Activated effector memory CD4-positive, alpha-beta T cell treated with Interleukin-2 at 50 U/mL for 16 hours (primary cell): Measurements from ENCODE around the gene GAGE12C.
"Not testable (repeated sequence)": the region's sequence is repeated elsewhere in the genome, so short reads cannot be mapped to it uniquely, and the experiment has no call there.

Source experiments
- DNase-seq: peaks from one replicate; pipeline ENCODE4 v3.0.0-alpha.2; 2020

GAGE12C gene, protein sequence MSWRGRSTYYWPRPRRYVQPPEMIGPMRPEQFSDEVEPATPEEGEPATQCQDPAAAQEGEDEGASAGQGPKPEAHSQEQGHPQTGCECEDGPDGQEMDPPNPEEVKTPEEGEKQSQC

DNA sequence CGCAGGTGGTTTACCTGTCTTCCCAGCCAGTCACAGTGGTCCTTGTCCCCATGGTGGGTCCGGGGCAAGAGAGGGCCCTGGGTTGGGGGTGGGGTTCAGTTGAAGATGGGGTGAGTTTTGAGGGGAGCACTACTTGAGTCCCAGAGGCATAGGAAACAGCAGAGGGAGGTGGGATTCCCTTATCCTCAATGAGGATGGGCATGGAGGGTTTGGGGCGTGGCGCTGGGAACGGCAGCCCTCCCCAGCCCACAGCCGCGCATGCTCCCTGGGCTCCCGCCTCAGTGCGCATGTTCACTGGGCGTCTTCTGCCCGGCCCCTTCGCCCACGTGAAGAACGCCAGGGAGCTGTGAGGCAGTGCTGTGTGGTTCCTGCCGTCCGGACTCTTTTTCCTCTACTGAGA lies at the start of gene GAGE12C:
Gene GAGE12C, plus strand, starts transcription at position 301 of the 400 bp plus-strand sequence. CDS start 1,155 bp downstream, outside the sequence.
- not testable (repeated sequence) for DNase-seq

DNA sequence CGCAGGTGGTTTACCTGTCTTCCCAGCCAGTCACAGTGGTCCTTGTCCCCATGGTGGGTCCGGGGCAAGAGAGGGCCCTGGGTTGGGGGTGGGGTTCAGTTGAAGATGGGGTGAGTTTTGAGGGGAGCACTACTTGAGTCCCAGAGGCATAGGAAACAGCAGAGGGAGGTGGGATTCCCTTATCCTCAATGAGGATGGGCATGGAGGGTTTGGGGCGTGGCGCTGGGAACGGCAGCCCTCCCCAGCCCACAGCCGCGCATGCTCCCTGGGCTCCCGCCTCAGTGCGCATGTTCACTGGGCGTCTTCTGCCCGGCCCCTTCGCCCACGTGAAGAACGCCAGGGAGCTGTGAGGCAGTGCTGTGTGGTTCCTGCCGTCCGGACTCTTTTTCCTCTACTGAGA lies 9.5 kb downstream of the GAGE12C start, which contains the start of gene GAGE12D:
Gene GAGE12D, plus strand, starts transcription at position 301 of the 400 bp plus-strand sequence. CDS start 1,155 bp downstream, outside the sequence.
- not testable (repeated sequence) for DNase-seq

GRCh38 chrX:49550989-49551388 lies 19.0 kb downstream of the GAGE12C start, which contains the start of gene GAGE12E:
TSS of gene GAGE12E (plus strand) at chrX:49551289. CDS start at chrX:49552444, 1,155 bp downstream.
- not testable (repeated sequence) for DNase-seq

GRCh38 chrX:49560542-49560941 lies 28.6 kb downstream of the GAGE12C start, which contains the start of gene GAGE12F:
TSS of gene GAGE12F (plus strand) at chrX:49560842. CDS start at chrX:49561997, 1,155 bp downstream.
- not testable (repeated sequence) for DNase-seq

- not testable (repeated sequence) for DNase-seq
Observed at GRCh38 chrX:49568728-49569127, 36.8 kb downstream of the GAGE12C start.

GRCh38 chrX:49569152-49569551 lies 37.2 kb downstream of the GAGE12C start:
- DNase-seq = not testable (repeated sequence)

- DNase-seq = not testable (repeated sequence)
Observed at GRCh38 chrX:49570100-49570499, 38.1 kb downstream of the GAGE12C start, which contains the start of gene GAGE12G. TSS of gene GAGE12G (plus strand) at chrX:49570400. CDS start at chrX:49571555, 1,155 bp downstream.

GRCh38 chrX:49579649-49580048 lies 47.7 kb downstream of the GAGE12C start, which contains the start of gene GAGE12H:
TSS of gene GAGE12H (plus strand) at chrX:49579949. CDS start at chrX:49581104, 1,155 bp downstream.
- DNase-seq = not testable (repeated sequence)
